ENCODE measurements around the gene MT1H.

MT1H gene

DNA sequence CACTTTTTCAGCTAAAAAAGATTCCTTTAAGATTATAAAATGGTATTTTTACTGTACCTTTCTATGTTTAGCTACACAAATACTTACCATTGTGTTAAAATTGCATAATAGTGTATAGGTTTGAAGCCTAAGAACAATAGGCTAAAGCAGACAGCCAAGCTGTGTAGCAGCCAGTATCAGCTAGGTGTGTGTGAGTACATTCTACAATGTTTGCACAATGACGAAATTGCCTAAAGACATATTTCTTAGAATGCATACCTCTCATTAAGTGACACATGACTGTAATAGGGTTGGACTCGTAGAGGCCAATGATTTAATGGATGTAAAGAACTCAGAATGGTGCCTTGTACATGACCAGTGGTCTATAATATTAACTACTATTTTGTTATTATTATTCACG lies 19.8 kb upstream of the MT1H start:
- no peak overlapping the region for H3K4me2 ChIP-seq
- TF ChIP-seq, protein P1, sequence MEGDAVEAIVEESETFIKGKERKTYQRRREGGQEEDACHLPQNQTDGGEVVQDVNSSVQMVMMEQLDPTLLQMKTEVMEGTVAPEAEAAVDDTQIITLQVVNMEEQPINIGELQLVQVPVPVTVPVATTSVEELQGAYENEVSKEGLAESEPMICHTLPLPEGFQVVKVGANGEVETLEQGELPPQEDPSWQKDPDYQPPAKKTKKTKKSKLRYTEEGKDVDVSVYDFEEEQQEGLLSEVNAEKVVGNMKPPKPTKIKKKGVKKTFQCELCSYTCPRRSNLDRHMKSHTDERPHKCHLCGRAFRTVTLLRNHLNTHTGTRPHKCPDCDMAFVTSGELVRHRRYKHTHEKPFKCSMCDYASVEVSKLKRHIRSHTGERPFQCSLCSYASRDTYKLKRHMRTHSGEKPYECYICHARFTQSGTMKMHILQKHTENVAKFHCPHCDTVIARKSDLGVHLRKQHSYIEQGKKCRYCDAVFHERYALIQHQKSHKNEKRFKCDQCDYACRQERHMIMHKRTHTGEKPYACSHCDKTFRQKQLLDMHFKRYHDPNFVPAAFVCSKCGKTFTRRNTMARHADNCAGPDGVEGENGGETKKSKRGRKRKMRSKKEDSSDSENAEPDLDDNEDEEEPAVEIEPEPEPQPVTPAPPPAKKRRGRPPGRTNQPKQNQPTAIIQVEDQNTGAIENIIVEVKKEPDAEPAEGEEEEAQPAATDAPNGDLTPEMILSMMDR (conservative IDR thresholded peaks at IDR 0.05; ENCODE audit: low read depth, low read length) = no peak
- no peak overlapping the region for H2AFZ ChIP-seq (ENCODE audit: low read depth)
- H3K27ac ChIP-seq = no peak overlapping the region
- H3K36me3 ChIP-seq (ENCODE audit: insufficient read depth) = no peaks in the 10 kb centered on the region
- no peaks in the 10 kb centered on the region for H3K79me2 ChIP-seq (ENCODE audit: insufficient read depth, low read depth)
- H3K4me3 ChIP-seq (IDR thresholded peaks at IDR 0.05; ENCODE audit: insufficient read depth, low read depth, low read length) = no peak overlapping the region
- no peaks in the 10 kb centered on the region for H4K20me1 ChIP-seq (ENCODE audit: insufficient read depth)
- H3K9ac ChIP-seq = no peak overlapping the region
- H3K4me1 ChIP-seq (ENCODE audit: low read depth, poor library complexity, severe bottlenecking) = no peaks in the 10 kb centered on the region
- no peaks in the 10 kb centered on the region for H3K27me3 ChIP-seq (ENCODE audit: insufficient read depth, low read depth)

DNA sequence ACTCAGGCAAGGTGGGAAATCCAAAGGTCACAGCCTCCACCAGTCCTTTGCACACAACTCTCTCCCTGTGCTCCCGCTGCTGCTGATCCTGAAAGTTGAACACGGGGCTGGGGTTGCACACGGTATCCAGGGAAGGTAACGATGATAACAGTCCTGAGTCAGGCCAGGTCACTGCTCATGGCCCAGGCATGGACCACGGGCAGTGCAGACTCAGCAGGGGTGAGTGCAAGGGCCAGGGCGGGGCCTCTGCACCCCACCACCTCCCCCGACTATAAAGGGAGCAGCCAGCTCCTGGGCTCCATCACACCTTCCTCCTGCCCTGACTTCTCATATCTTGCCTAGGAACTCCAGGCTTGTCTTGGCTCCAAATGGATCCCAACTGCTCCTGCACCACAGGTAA lies 18.0 kb upstream of the MT1H start, which contains the start of gene MT1B:
TSS of gene MT1B (plus strand) at position 301 of the 400 bp plus-strand sequence. CDS start at position 369, 68 bp downstream.
- Histone ChIP-seq H3K9ac (no peak within 1 kb of the TSS), H3K27me3 (ENCODE audit: insufficient read depth, low read depth) (no peaks in the 10 kb centered on the region), H4K20me1 (ENCODE audit: insufficient read depth) (no peaks in the 10 kb centered on the region), H3K4me1 (ENCODE audit: low read depth, poor library complexity, severe bottlenecking) (no peaks in the 10 kb centered on the region), H3K4me3 (IDR thresholded peaks at IDR 0.05; ENCODE audit: insufficient read depth, low read depth, low read length) (no peak within 1 kb of the TSS), H3K79me2 (ENCODE audit: insufficient read depth, low read depth) (no peaks in the 10 kb centered on the region), H2AFZ (ENCODE audit: low read depth) (no peak within 1 kb of the TSS), H3K27ac (no peak within 1 kb of the TSS), H3K4me2 (no peak within 1 kb of the TSS), H3K36me3 (ENCODE audit: insufficient read depth) (no peaks in the 10 kb centered on the region)
- TF ChIP-seq, protein P1 (conservative IDR thresholded peaks at IDR 0.05; ENCODE audit: low read depth, low read length) = no peak

DNA sequence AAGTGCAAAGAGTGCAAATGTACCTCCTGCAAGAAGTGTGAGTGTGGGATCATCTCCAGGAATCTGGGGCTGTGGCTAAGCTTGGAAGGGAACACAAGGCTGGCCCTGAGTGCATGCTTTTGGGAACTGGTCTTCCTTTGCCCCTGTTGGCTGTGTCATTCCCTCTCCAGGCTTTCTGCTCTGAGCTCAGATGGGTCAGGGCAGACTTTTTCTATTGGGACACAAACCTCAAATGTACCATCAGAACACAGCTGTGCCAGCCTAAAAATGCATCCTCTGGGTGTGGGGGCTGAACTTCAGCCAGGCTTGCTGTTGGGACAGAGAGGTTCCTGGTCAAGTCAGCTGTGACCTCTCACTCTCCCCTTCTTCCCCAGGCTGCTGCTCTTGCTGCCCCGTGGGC lies 17.0 kb upstream of the MT1H start:
- H3K4me2 ChIP-seq = no peak overlapping the region
- no peaks in the 10 kb centered on the region for H3K36me3 ChIP-seq (ENCODE audit: insufficient read depth)
- no peak overlapping the region for H3K9ac ChIP-seq
- no peak overlapping the region for H3K27ac ChIP-seq
- no peaks in the 10 kb centered on the region for H3K79me2 ChIP-seq (ENCODE audit: insufficient read depth, low read depth)
- TF ChIP-seq, protein P1 (conservative IDR thresholded peaks at IDR 0.05; ENCODE audit: low read depth, low read length) = no peak
- H4K20me1 ChIP-seq (ENCODE audit: insufficient read depth) = no peaks in the 10 kb centered on the region
- no peak overlapping the region for H3K4me3 ChIP-seq (IDR thresholded peaks at IDR 0.05; ENCODE audit: insufficient read depth, low read depth, low read length)
- H3K4me1 ChIP-seq (ENCODE audit: low read depth, poor library complexity, severe bottlenecking) = no peaks in the 10 kb centered on the region
- no peak overlapping the region for H2AFZ ChIP-seq (ENCODE audit: low read depth)
- no peaks in the 10 kb centered on the region for H3K27me3 ChIP-seq (ENCODE audit: insufficient read depth, low read depth)

DNA sequence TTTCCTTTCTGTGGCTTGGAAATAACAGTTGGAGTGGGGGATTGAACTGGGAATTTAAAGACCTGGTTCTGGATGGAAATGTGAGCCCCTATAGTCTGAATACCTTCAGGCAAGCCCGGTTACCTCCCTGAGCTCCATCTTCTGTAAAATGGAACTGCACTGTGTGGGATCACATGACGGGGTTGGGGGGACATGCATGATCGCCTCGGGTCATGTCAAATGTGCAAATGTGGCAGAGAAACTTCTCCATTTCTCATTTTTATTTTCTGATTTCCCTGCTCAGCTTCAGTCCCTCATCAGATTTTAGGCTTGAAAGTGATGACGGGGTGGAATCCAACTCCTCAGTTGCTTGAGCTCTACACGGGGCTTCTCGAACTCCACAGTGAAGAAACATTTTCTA lies 16.4 kb upstream of the MT1H start:
- Histone ChIP-seq H3K4me3 (IDR thresholded peaks at IDR 0.05; ENCODE audit: insufficient read depth, low read depth, low read length) (no peak overlapping the region), H3K36me3 (ENCODE audit: insufficient read depth) (no peaks in the 10 kb centered on the region), H3K79me2 (ENCODE audit: insufficient read depth, low read depth) (no peaks in the 10 kb centered on the region), H3K4me2 (no peak overlapping the region), H3K27me3 (ENCODE audit: insufficient read depth, low read depth) (no peaks in the 10 kb centered on the region), H4K20me1 (ENCODE audit: insufficient read depth) (no peaks in the 10 kb centered on the region), H3K27ac (no peak overlapping the region), H3K4me1 (ENCODE audit: low read depth, poor library complexity, severe bottlenecking) (no peaks in the 10 kb centered on the region), H2AFZ (ENCODE audit: low read depth) (no peak overlapping the region), H3K9ac (no peak overlapping the region)
- TF ChIP-seq, protein P1 (conservative IDR thresholded peaks at IDR 0.05; ENCODE audit: low read depth, low read length) = no peak
